ENCODE data around the gene C6orf120. TPM values are rescaled to one million over a fixed set of nuclear protein-coding genes. Genes with fewer than 3 reads are reported as not detected.
"Not testable (repeated sequence)": the region's sequence is repeated elsewhere in the genome, so short reads cannot be mapped to it uniquely, and the experiment has no call there.

C6orf120 gene
- total RNA-seq, 6 donors from 2014 or later, result 16.8 to 33.5 (median 26.9) TPM

- Histone ChIP-seq H3K27ac (no peak overlapping the region), H3K4me1 (no peaks in the 10 kb centered on the region), H3K36me3 (peaks cover 0 to 20% (median 2%) of the 10 kb centered on the region in 4 donors), H3K27me3 (no peaks in the 10 kb centered on the region), H3K4me3 (no peak overlapping the region), H3K9me3 (peaks cover 5 to 9% (median 5%) of the 10 kb centered on the region in 4 donors)
- 94 to 96% methylated on average over 6 of the region's 6 CpGs for WGBS, 2 donors
- TF ChIP-seq POLR2A (IDR thresholded peaks at IDR 0.05), result no peak
- TF ChIP-seq EP300 (IDR thresholded peaks at IDR 0.05), result no peak
- TF ChIP-seq POLR2AphosphoS5 (IDR thresholded peaks at IDR 0.05), result no peak
- no peak for TF ChIP-seq CTCF (IDR thresholded peaks at IDR 0.05)
- ATAC-seq (ENCODE audit: low FRiP score in 2 of 2) (no peak), DNase-seq (no peak)
Measured at GRCh38 chr6:169689287-169689686, 12.6 kb upstream of the C6orf120 start.

GRCh38 chr6:169691260-169691659 is 10.7 kb upstream of the C6orf120 start:
- H3K27ac ChIP-seq, result no peak overlapping the region
- ATAC-seq (ENCODE audit: low FRiP score in 2 of 2), result no peak
- TF ChIP-seq POLR2AphosphoS5 (IDR thresholded peaks at IDR 0.05) (no peak), CTCF (IDR thresholded peaks at IDR 0.05) (no peak), EP300 (IDR thresholded peaks at IDR 0.05) (no peak), POLR2A (IDR thresholded peaks at IDR 0.05) (no peak)
- H3K27me3 ChIP-seq, result no peaks in the 10 kb centered on the region
- peaks cover 0 to 2% (median 0%) of the 10 kb centered on the region in 4 donors for H3K9me3 ChIP-seq
- DNase-seq, result no peak
- no peaks in the 10 kb centered on the region for H3K4me1 ChIP-seq
- WGBS, 2 donors, result 96 to 99% methylated on average over 2 of the region's 2 CpGs
- H3K4me3 ChIP-seq, result no peak overlapping the region
- H3K36me3 ChIP-seq, result peaks cover 0 to 14% (median 2%) of the 10 kb centered on the region in 4 donors

- Histone ChIP-seq H3K27ac (no peak overlapping the region), H3K36me3 (peaks cover 0 to 10% (median 2%) of the 10 kb centered on the region in 4 donors), H3K4me1 (no peaks in the 10 kb centered on the region), H3K27me3 (no peaks in the 10 kb centered on the region), H3K4me3 (no peak overlapping the region), H3K9me3 (no peaks in the 10 kb centered on the region)
- no peak for TF ChIP-seq CTCF (IDR thresholded peaks at IDR 0.05)
- no peak for TF ChIP-seq EP300 (IDR thresholded peaks at IDR 0.05)
- no peak for TF ChIP-seq POLR2A (IDR thresholded peaks at IDR 0.05)
- TF ChIP-seq POLR2AphosphoS5 (IDR thresholded peaks at IDR 0.05), result no peak
- 97 to 100% methylated on average over 1 to 3 of the region's 3 CpGs for WGBS, 2 donors
- no peak for DNase-seq
- ATAC-seq (ENCODE audit: low FRiP score in 2 of 2), result no peak
Measured at GRCh38 chr6:169692516-169692915, 9.4 kb upstream of the C6orf120 start.

GRCh38 chr6:169695131-169695530 is 6.8 kb upstream of the C6orf120 start:
- Histone ChIP-seq H3K36me3 (no peaks in the 10 kb centered on the region), H3K27ac (no peak overlapping the region), H3K9me3 (no peaks in the 10 kb centered on the region), H3K4me1 (peaks cover under 1 to 7% (median 3%) of the 10 kb centered on the region in 4 donors), H3K4me3 (no peak overlapping the region), H3K27me3 (no peaks in the 10 kb centered on the region)
- 75 to 77% methylated on average over 5 of the region's 5 CpGs for WGBS, 2 donors
- DNase-seq (no peak), ATAC-seq (ENCODE audit: low FRiP score in 2 of 2) (no peak)
- no peak for TF ChIP-seq POLR2AphosphoS5 (IDR thresholded peaks at IDR 0.05)
- no peak for TF ChIP-seq EP300 (IDR thresholded peaks at IDR 0.05)
- no peak for TF ChIP-seq POLR2A (IDR thresholded peaks at IDR 0.05)

DNA sequence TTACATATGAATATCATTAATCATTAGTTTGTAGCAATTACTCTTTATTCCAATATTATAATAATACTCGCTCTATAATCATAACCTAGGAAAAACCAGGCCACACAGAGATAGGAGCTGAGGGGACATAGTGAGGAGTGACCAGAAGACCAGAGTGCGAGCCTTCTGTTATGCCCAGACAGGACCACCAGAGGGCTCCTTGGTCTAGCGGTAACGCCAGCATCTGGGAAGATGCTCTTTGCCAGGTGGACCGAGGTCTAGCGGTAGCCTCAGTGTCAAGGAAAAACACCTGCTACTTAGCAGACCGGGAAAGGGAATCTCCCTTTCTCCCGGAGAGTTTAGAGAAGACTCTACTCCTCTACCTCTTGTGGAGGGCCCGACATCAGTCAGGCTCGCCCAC is 4.8 kb upstream of the C6orf120 start:
- H3K27me3 ChIP-seq; H3K4me3 ChIP-seq; ATAC-seq (ENCODE audit: low FRiP score in 2 of 2); H3K9me3 ChIP-seq; H3K36me3 ChIP-seq; DNase-seq; H3K27ac ChIP-seq: not testable (repeated sequence)
- peaks cover 13 to 19% (median 15%) of the 10 kb centered on the region in 4 donors for H3K4me1 ChIP-seq
- TF ChIP-seq CTCF (IDR thresholded peaks at IDR 0.05), result peak in 3 of 6 experiments; percentile 21 to 41 (median 22)
- WGBS, 2 donors, result 87 to 92% methylated on average over 10 of the region's 10 CpGs

Data from upper lobe of left lung (tissue), 6 donors.